Activated CD4-positive, alpha-beta T cell treated with anti-CD3 and anti-CD28 coated beads, Interleukin-2, amount 50 U/mL, for 1 hour (primary cell): ENCODE data around the gene SHROOM3.

Experiments
- DNase-seq: peaks from one replicate; pipeline ENCODE4 v3.0.0-alpha.2; 2020

Gene SHROOM3

DNA sequence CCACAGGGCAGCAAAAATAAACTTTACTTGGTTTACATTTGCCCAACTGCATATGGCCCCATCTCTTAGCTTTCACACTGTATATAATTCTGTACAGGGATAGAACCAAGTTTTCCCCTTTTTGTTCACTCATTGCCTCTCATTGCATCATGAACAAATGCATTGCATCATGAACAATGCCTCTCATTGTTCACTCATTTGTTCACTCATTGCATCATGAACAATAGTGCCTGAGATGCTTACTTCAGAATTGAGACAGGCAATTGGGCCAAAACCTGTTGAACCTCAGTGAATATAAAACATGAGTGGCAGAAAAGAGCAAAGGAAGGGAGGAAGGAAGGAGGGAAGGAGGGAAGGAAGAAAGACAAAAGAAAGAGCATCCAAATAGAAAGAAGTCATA, 364.7 kb downstream of the SHROOM3 start:
- no peak for DNase-seq

GRCh38 chr4:76800902-76801301, 365.9 kb downstream of the SHROOM3 start:
- no peak for DNase-seq

GRCh38 chr4:76801621-76802235, 366.7 kb downstream of the SHROOM3 start:
- DNase-seq = no peak

DNA sequence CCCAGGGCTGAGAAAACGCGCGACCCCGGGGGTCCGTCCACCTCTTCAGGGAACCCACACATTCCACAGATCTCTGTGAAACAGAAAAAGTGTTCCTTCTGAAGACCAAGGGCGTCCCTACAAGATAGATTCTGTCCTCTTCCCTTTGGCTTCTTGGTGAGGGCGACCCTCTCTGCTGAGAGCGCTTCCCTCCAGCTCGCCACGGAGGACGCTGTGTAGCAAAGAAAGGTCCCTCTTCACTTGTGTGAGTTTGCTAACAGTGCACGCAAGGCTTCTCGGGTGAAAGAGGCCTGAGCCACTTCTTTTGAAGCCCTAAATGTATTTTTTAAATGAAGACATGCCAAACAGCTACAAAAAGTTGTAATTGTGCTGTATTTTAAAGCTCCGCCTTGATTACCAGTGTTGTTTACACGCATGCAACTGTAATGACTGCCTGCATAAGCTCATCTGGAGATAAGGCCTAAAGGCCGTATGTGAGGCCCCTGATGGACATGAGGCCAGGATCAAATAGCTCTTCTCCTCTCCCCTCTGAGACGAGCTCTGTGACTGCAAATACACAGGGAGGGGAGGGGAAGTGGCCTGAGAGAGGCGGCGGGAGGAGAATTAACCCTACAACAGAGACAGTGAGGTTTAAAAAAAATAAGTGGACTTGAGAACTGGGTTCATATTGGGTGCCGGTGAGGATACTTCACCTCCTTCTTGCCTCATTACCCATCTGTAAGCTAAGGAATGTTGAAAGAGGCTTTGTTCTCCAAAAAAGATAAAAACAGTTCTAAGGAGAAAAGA, 367.4 kb downstream of the SHROOM3 start:
- DNase-seq = no peak

GRCh38 chr4:76803522-76803921, 368.5 kb downstream of the SHROOM3 start:
- DNase-seq = no peak

DNA sequence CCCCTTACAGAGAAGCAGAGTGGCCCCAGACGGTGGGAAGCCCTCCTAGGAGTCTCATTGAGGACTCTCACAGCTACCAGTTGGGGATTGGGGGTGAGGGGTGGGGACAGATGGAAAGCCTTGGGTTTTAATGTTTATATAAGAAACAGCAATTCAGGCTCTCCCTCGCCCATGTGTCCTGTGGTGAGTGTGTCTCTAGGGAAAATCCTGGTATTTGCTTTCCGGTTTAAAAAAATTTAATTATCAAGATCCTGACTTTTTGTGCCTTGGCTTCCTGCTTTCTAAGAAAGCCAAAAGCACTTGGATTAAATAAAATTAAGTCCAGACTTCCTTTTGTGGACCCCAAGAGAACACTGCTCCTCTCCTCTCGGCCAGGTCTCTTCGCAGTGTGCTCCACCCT, 369.1 kb downstream of the SHROOM3 start:
- no peak for DNase-seq

DNA sequence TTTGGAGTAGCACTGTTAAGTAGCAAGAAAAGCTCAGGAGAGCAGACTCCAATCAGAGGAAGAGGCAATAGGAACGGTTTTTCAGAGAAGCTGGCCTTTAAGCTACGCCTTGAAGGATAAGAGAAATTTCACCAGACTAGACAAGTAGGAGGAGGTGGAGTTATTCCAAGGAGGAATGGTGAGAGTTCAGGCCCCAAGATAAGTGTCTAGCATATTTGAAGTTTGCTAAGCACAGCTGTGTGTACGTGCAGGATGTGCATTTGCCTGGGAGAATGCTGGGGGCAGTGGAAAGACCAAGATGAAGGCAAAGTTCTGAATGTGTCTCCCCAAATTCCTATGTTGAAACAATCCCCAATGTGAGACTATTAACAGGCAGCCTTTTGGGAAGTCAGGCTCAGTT, 371.3 kb downstream of the SHROOM3 start:
- DNase-seq = no peak

- DNase-seq = no peak
Observed at GRCh38 chr4:76806757-76807156, 371.7 kb downstream of the SHROOM3 start.

GRCh38 chr4:76809594-76810305, 374.7 kb downstream of the SHROOM3 start:
- no peak for DNase-seq

DNA sequence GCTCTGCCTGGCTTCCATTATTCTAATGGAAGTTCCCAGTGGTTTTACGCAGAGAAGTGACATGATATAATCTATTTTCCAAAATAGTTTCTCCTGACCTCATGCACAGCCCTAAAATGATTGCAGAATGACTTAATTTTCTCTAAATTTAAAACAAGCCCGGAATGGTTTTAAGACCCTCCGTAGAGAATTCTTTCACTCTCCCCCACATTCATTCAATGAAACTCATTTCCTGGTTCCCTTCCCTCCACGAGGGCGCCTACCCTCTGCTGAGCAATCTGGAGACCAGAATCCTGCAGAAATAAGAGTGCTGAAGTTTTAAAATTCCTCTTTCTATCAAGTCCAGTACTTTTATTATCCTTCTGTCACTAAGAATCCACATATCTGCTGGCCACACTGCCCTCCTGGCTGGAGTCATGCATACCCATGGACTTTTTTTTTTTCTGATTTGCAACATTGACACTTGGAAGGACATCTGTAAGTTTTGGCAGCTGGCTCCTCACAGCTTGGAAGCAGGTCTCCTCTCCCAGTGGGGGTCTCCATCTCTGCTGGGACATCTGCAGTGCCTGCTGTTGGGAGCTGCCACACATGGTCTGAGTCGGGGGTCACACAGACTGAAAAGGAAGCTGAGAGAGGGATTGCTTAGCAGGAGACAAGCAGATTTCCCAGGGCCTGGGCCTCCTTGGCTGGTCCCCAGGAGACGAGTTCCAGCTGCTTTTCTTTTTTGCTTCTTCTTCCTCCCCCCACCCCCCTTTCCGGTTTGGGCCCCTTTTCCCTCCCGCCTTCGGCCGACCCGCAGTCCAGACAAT, 376.8 kb downstream of the SHROOM3 start:
- no peak for DNase-seq

GRCh38 chr4:76813070-76813469, 378.0 kb downstream of the SHROOM3 start:
- no peak for DNase-seq

DNA sequence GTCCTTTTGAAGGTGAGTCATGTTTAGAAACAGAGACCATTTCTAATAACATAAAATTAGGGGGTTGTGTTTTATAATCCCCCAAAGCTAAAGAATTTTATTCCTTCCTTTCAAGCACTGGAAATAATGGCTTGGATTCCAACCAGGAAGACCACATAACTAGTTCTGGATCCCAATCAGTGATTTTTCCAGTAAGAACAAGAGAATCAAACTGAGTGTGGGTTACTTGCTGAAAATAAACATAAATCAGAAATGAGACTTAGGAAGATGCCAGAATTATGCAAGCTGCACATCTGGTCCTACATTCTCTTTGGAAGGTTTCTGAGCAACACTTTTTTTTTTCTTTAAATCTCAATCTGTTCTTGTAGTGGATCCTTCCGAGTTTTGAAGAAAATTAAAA, 386.6 kb downstream of the SHROOM3 start:
- no peak for DNase-seq

GRCh38 chr4:76822303-76822702, 387.3 kb downstream of the SHROOM3 start:
- DNase-seq = no peak

DNA sequence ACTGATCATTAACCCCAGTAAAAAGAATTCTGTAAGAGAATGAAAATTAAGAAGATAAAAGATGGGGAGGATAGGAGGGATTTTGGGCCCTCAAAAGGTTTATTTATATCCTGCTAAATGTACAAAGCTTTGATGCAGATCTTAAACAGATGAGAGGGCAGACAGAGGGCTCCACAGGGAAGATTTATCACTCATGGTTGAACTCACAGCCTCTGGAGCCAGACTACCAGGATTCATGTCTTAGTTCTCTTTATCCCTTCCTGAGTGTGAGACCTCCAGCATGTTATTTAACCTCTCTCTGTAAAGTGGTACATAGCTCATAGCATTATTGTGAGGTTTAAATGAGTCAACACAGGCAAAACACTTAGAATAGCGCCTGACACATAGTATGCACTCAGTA, 388.5 kb downstream of the SHROOM3 start:
- no peak for DNase-seq

DNA sequence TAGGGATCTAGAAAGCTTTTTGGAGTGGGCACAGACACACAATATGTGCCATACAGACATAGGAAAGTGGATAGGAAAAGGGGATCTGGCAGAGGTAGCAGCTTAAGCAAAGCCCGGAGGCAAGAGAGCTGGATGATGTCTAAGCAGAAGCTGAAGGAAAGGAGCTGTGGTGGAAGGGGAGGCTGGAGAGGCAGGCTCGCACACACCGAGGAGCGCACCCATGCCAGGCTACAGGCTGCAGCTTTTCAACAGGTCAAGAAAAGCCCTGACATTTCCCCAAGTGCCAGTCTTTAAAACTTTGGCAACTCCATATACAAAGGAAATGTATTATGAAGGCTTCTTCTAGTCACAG, 395.6 kb downstream of the SHROOM3 start:
- no peak for DNase-seq

DNA sequence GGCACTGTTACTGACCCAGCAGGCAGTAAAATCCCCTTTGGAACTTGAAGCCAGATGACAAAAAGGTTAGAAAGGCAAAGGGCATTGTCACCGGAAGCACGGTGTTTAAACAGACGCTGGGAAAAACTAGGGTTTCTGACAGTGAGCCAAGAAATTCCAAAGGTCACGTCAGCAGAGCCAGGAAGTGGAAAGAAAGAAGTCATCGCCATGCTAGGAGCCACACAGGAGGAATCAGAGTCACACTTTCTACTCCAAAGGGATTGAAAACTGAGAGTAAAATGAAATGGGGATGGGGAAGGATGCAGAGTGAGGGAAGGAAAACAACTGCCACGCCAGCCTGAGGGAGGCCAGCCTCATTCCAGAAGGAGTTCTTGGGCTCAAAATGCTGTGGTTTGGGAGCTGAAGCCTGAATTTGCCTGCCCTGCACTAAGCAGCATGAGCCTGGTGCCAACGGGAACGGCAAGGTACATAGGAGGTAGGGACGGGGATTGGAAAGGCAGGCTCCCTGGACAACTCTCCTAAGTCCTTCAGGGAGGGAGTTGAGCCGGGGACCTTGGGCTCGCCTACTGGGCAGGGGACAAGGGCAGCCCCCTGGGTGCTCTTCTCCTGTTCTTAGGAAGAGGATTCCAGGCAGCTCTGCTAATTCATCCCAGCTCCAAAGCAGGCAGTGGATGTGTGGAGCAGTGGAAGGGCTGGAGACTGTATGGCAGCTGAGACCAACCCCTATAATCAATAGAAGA, 396.1 kb downstream of the SHROOM3 start:
- no peak for DNase-seq

DNA sequence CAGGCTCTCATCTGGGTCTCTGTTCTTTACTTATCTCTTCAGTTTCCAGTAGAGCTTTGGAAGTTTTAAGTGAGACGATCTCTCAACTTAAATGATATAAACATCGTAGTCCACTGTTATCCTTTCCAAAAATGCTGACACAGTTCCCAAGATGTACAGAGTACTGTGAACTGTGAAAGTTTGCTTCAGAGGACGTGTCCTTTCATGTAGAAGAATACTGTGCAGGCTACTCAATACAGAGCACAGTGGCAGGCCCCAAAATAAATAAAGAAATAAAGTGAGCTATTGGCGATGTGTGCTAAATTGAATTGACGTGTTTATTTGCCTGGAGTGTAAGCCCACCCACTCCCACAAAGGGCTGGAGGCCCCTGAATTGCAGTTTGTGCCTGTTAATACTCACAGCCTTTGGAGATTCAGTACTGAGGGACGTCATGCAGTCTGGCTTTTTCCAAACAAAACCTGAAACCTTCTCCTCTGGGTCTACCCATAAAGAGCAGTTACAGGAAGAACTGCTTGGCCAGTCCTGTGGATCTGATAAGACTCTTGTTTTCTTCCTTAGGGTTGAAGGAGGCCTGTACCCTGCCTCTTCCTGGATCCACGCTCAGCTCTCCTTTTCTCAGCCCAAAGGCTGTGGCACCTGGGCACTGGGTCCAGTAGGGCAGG, 396.8 kb downstream of the SHROOM3 start:
- no peak for DNase-seq
